ENCODE data around the gene TMEM144. TPM values are rescaled to one million over a fixed set of nuclear protein-coding genes. Genes with fewer than 3 reads are reported as not detected.

Gene TMEM144
- total RNA-seq, 1 experiment from 2014 or later = 3.4 TPM

GRCh38 chr4:158282252-158282651 is 72.0 kb downstream of the TMEM144 start:
- H3K23me2 ChIP-seq (ENCODE audit: insufficient read length, low read depth, low read length, poor library complexity, severe bottlenecking) = no peaks in the 10 kb centered on the region
- H4K8ac ChIP-seq (replicated peaks; ENCODE audit: insufficient read length, low read depth, low read length) = no peak overlapping the region
- no peaks in the 10 kb centered on the region for H3K79me2 ChIP-seq (ENCODE audit: insufficient read depth, low read length)
- no peak overlapping the region for H3K4me2 ChIP-seq (ENCODE audit: insufficient read depth, insufficient read length, low read length)
- no peak for DNase-seq
- no peak overlapping the region for H3K14ac ChIP-seq (ENCODE audit: insufficient read depth, low read length)
- no peaks in the 10 kb centered on the region for H3K79me1 ChIP-seq (ENCODE audit: insufficient read depth, low read depth, low read length, poor library complexity, severe bottlenecking)
- Mint-ChIP-seq H3K4me1 (peaks cover 6 to 13% of the 10 kb centered on the region in 2 experiments; a peak in 3 of 4 replicates), H3K9me3 (no peaks in the 10 kb centered on the region), H3K27me3 (ENCODE audit: low read depth) (no peaks in the 10 kb centered on the region), H3K4me3 (no peak overlapping the region), H3K36me3 (ENCODE audit: insufficient read depth in 1 of 3, low read depth in 3 of 3) (no peaks in the 10 kb centered on the region), H3K27ac (peak overlapping the region in 2 of 3 experiments; percentile 40 to 50; a peak in 1 of 7 replicates)
- H3K9ac ChIP-seq (ENCODE audit: extremely low read depth, insufficient read length, low read length) = no peak overlapping the region
- no peak overlapping the region for H2BK5ac ChIP-seq (ENCODE audit: insufficient read length, low read length)
- no peak overlapping the region for H2AFZ ChIP-seq (ENCODE audit: low read length)
- no peak overlapping the region for H3K23ac ChIP-seq (ENCODE audit: insufficient read length, low read depth, low read length)
- no peak overlapping the region for H2BK12ac ChIP-seq (ENCODE audit: insufficient read length, low read depth, low read length)
- no peak overlapping the region for H3K27ac ChIP-seq (ENCODE audit: insufficient read length, low read depth, low read length)
- no peaks in the 10 kb centered on the region for H3K4me1 ChIP-seq (ENCODE audit: insufficient read depth, low read length)
- no peak overlapping the region for H2BK15ac ChIP-seq (ENCODE audit: low read depth, low read length)
- H3K56ac ChIP-seq (ENCODE audit: insufficient read length, low read depth, low read length) = no peak overlapping the region
- no peak overlapping the region for H2BK20ac ChIP-seq (ENCODE audit: low read depth, low read length, poor library complexity, severe bottlenecking)
- no peak overlapping the region for H4K5ac ChIP-seq (ENCODE audit: insufficient read length, low read depth, low read length)
- no peak overlapping the region for H3K18ac ChIP-seq (ENCODE audit: insufficient read length, low read depth, low read length)
- no peaks in the 10 kb centered on the region for H3K27me3 ChIP-seq (ENCODE audit: insufficient read depth, low read length)
- TF ChIP-seq, protein P1, sequence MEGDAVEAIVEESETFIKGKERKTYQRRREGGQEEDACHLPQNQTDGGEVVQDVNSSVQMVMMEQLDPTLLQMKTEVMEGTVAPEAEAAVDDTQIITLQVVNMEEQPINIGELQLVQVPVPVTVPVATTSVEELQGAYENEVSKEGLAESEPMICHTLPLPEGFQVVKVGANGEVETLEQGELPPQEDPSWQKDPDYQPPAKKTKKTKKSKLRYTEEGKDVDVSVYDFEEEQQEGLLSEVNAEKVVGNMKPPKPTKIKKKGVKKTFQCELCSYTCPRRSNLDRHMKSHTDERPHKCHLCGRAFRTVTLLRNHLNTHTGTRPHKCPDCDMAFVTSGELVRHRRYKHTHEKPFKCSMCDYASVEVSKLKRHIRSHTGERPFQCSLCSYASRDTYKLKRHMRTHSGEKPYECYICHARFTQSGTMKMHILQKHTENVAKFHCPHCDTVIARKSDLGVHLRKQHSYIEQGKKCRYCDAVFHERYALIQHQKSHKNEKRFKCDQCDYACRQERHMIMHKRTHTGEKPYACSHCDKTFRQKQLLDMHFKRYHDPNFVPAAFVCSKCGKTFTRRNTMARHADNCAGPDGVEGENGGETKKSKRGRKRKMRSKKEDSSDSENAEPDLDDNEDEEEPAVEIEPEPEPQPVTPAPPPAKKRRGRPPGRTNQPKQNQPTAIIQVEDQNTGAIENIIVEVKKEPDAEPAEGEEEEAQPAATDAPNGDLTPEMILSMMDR (conservative IDR thresholded peaks at IDR 0.05) = no peak
- no peak overlapping the region for H4K91ac ChIP-seq (ENCODE audit: insufficient read length, low read depth, low read length)
- no peak overlapping the region for H2BK120ac ChIP-seq (ENCODE audit: low read depth, low read length, poor library complexity, severe bottlenecking)
- H4K20me1 ChIP-seq (ENCODE audit: control insufficient read depth, insufficient read depth, insufficient read length) = no peaks in the 10 kb centered on the region
- no CpG with 5 or more reads among the region's 3 CpGs for WGBS (ENCODE audit: extremely low coverage, insufficient read length, low lambda C conversion rate)
- no peaks in the 10 kb centered on the region for H3K9me3 ChIP-seq (ENCODE audit: control insufficient read depth, low read depth, low read length)
- H3K4ac ChIP-seq (ENCODE audit: low read depth, low read length) = no peak overlapping the region
- no peak overlapping the region for H3T11ph ChIP-seq (ENCODE audit: low read length)
- H2AK5ac ChIP-seq (ENCODE audit: insufficient read length, low read length) = no peak overlapping the region

Data from H9 (cell line).